ENCODE results near the gene UNC5B.

Gene UNC5B

DNA sequence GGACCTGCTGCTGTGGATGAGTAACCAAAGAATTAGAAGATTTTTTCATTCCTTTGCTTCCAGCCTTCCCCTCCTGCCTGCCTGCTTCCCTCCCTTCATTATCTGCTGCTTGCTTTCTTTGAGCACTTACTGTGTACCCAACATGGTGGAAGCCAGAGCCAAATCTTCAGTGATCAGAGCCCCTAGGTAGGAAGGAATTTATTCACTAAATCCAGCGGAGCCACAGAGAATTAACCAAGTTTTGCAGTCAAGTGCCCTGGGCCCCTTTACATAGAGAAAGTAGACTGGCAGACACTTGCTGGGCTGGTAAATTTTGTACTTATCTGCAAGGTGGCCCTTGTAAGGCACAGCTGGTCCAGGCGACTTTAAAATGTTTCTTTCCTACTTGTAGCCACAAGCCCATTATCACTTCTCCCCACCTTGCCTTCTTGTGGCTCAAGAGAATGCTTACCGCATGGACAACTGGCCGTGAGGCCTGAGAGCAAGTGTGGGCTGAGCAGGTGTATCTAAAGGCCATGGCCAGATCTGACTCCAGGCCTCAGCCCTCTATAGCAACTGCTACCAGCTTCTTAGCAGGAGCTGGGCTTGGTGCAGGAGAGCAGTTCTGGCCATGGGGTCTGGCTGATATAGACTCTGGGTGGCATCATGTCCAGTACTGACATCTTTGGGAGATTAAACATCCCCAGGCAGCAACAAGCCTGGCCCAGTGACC is 11.1 kb downstream of the UNC5B start:
- no peak for DNase-seq

DNA sequence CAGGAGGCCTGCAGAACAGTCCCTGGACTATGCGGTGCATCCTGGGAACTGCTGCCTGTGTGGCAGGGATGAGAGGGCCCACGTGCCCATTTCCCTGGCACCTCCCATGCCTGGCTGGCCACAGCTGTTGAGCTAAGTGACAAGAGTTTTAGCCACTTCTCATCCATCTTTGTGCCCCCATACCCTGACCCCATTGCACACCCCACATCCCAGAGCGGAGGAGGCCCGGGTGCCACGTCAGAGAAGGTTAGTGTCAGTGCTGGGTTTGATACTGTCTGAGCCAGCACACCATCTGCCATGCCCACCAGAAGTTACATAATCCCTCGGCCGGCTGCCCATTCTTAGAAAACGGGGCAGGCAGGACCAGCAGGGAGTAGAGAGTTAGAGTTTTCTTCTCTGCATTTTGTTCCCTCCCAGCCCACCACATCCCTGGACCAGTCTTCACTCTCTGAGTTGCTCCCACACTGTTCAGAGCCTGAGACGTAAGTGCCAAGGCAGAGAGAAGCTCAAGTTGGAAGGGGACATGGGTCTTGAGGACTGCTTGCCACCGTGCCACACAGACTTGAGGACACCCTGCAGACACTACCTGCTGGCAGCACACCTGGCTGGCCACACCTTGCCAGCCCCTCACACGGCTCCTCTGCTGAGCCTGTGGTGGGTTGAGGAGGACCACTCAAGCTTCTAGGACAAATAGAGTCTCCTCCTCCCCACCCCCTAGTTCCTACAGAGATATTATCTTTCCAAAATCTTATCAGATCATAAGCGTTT is 13.1 kb downstream of the UNC5B start:
- no peak for DNase-seq

DNA sequence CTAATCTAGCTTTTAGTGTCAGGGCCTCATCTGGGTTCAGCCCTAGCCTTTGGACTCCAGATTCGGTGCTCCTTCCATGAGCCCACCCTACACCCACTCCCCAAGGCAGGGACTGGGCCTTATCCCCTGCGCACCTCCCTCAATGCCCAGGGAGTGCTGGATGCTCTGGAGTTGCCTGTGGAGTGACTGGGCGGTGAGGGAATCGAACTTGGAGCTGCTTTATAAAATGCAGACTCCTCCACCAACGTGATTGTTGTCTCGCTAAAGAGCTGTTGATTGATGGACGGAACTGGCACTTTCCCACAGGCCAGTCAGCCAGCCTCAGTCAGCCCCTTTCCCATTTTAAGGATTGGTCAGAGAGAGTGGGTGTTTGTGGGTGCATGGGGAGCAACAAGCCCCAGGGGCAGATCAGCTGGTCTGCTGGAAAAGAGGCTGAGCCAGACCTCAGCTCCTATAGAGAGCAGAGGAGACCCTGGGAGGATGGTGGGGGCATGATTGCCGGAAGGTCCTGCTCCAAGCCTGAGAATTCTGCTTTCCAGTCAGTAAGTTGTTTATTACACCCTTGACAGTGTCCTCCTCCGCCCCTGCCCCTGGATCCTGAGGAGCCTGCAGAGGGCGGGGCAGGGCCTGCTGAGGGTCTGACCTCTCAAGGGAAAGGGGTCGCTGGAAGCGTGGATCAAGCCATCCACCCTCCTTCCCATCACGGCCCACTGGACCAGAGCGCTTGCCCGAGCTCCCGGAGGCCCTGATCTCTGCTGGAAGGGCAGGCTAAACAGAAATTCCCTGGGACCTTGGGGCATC is 16.7 kb downstream of the UNC5B start:
- DNase-seq = no peak

- DNase-seq = no peak
Observed at GRCh38 chr10:71229726-71230655, 17.6 kb downstream of the UNC5B start.

DNA sequence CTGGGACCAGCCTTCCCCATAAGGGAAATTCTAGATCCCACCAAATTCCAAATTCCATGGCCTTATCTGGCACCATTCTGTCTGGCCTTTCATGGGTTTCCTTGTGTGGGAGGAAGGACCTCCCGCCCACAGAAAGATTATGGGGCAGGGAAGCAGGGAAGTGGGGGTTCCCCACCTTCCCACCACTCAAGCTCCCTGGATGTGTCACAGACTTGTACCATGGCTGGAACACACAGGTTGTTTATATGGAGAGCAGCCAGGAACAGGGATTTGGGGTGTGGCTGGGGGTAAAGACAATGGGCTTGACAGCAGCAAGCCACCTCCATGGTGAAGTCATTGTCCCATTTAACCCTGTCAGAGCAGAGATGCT is 18.3 kb downstream of the UNC5B start:
- DNase-seq = no peak

- DNase-seq = no peak
Observed at GRCh38 chr10:71231206-71231605, 18.8 kb downstream of the UNC5B start.

GRCh38 chr10:71232089-71232998 is 20.0 kb downstream of the UNC5B start:
- DNase-seq = no peak

DNA sequence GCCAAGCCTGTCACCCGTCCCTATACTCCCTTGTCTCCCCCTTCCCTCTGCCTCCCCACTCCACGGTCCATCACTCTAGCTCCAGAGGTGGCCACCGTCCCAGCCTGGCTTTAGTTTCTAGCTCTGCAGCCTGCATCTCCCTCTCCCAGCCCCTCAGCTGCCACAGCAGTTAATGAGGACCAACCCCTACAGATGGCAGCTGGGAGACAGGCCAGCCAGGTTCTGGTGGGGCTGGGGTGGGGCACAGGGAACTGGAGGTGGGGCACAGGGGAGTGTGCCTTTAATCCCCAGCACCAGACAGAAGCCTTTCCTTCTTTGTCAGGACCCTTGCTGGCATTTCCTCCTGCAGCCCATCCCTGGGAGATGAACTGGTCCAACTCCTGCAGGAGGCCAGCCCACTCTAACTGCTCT is 21.1 kb downstream of the UNC5B start:
- no peak for DNase-seq

DNA sequence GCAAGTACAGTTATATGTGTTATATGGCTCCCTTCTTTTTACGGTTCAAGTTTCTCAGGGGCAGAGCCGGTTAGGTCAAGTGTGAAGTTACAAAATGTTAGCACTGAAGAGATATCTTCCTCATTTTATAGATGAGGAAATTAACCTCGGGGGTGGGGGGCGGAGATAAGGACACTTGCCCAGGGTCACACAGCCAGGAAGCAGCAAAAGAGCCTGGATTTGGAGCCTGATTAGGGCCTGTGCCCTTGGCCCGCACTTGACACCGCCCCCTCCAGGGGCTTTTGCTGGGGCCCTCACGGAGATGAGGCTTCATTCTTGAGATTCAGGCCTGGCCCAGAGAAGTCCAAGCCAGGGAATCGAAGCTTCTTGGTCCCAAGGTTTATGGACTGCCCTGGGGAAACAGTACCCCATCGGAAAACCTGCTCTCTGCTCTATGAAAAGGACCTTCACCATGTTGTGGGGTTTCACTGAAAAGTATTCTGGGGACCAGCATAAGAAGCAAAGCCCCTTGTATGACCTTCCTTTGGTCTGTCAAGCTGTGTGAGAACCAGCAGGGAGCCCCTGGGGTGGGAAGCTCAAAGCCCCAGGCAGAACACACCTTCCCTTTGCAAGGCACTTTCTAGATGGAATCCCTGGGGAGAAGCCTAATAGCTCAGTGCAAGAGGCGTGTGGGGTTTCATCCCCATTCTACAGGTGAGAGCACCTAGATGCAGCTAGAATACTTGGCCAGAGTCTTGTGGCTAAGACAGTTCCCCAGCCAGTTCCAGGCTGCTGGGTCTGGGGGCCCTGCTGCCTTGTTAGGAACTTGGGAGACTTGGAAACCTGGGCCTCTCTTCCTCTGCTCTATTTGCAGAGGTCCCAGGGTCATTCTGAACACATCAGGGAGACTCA is 21.9 kb downstream of the UNC5B start:
- DNase-seq = no peak

- DNase-seq = no peak
Observed at GRCh38 chr10:71234970-71235685, 22.8 kb downstream of the UNC5B start.

DNA sequence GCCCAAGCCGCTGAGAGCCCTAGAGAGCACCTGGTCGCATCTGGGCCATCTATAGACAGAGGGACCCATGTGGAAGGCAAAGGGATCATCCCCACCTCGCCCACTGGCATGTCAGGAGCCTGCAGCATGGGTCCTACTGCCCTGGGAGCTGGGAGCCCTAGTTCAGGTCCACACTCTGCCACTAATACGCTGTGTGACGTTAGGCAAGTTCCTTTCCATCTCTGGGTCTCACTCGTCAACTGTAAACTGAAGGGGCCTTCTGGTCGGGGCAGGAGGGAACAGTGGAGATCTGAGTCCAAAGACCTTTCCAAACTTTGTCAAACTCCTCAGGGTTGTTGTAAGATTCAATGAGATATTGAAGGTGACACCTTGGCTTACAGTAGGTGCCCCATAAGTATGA is 23.4 kb downstream of the UNC5B start:
- DNase-seq = no peak

DNA sequence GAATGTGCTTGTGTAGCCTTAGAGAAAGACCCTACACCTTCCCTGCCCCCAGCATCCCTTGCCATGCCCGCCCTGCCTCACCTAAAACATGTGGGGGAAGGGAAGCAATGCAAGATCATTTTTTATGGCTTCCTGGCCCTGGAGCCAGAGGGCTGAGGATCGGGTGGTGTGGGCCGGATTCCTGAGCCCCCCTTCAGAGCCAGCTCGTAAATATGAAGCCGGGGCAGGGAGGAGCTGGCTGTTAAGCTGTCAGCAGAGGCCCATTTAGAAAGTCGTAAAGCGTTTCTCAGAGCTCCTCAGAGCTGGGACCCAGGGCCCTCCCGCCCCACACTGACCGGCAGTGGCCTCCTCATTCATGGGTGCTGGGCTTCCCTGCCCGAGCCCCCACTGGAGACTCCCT is 23.9 kb downstream of the UNC5B start:
- no peak for DNase-seq

GRCh38 chr10:71236822-71237682 is 24.7 kb downstream of the UNC5B start:
- no peak for DNase-seq

- no peak for DNase-seq
Observed at GRCh38 chr10:71237843-71238623, 25.7 kb downstream of the UNC5B start.

- DNase-seq = no peak
Observed at GRCh38 chr10:71238626-71239025, 26.3 kb downstream of the UNC5B start.

GRCh38 chr10:71239131-71239915 is 27.0 kb downstream of the UNC5B start:
- DNase-seq = no peak
